K562 (cell line): ENCODE results near the gene HNRNPA2B1. TPM values are rescaled to one million over a fixed set of nuclear protein-coding genes. Genes with fewer than 3 reads are reported as not detected.

ENCODE experiments used
- CCAR2 ChIP-seq: fragments of 200-400 bp; formaldehyde crosslinking; IDR thresholded peaks from 2 replicates; pipeline ENCODE4 v1.6.1; 2017; ENCODE audit warnings: mild to moderate bottlenecking, low read depth, low read length
- DPF2 ChIP-seq: fragments of 450-650 bp; IDR thresholded peaks from 2 replicates; pipeline ENCODE4 v1.6.1; 2016
- ETS2 ChIP-seq: IDR thresholded peaks from 2 replicates; pipeline ENCODE4 v1.6.1; 2016; ENCODE audit warnings: borderline replicate concordance, missing genetic modification characterization, mild to moderate bottlenecking, moderate library complexity, missing compliant biosample characterization; ENCODE audit not compliant: poor library complexity, severe bottlenecking
- FOS ChIP-seq: IDR thresholded peaks from 3 replicates; pipeline ENCODE4 v1.6.1; 2011; ENCODE audit not compliant: insufficient read length; ENCODE audit errors: extremely low read depth
- HBP1 ChIP-seq: fragments of 450-650 bp; formaldehyde crosslinking; IDR thresholded peaks from 2 replicates; pipeline ENCODE4 v1.4.0; 2022; ENCODE audit warnings: missing genetic modification characterization
- HDAC1 ChIP-seq, 2 experiments: fragments of 450-650 bp; IDR thresholded peaks; 2 replicates each; pipeline ENCODE4 v1.6.1; 2016 to 2017; ENCODE audit warnings: inconsistent platforms in 1 of 2, mild to moderate bottlenecking in 1 of 2, moderate library complexity in 1 of 2
- KDM1A ChIP-seq, 2 experiments: fragments of 450-650 bp; IDR thresholded peaks; 2 replicates each; pipeline ENCODE4 v1.6.1; 2016; ENCODE audit warnings: mild to moderate bottlenecking in 2 of 2
- LCOR ChIP-seq: sonication (generic); formaldehyde crosslinking; IDR thresholded peaks from 2 replicates; pipeline ENCODE4 v1.8.0; 2022; ENCODE audit warnings: mild to moderate bottlenecking, missing genetic modification reagents
- NCOA1 ChIP-seq: fragments of 450-650 bp; IDR thresholded peaks from 2 replicates; pipeline ENCODE4 v1.6.1; 2016; ENCODE audit warnings: low read depth
- SRSF3 ChIP-seq: fragments of 200-400 bp; formaldehyde crosslinking; IDR thresholded peaks from 2 replicates; pipeline ENCODE4 v1.6.1; 2016; ENCODE audit warnings: mild to moderate bottlenecking, low read length, moderate library complexity; ENCODE audit not compliant: insufficient read depth
- ZMIZ1 ChIP-seq, 2 experiments: fragments of 150-350 bp in 1 of 2; IDR thresholded peaks; 2 replicates each; pipeline ENCODE4 v1.6.1; 2012 to 2016; ENCODE audit warnings: low read depth in 2 of 2, low read length in 2 of 2, mild to moderate bottlenecking in 1 of 2, moderate library complexity in 1 of 2
- ZNF561 ChIP-seq: fragments of 450-650 bp; formaldehyde crosslinking; conservative IDR thresholded peaks from 2 replicates; pipeline ENCODE4 v1.4.0; 2020; ENCODE audit warnings: mild to moderate bottlenecking, moderate library complexity
- ZNF589 ChIP-seq: fragments of 200-800 bp; sonication (Bioruptor generic); IDR thresholded peaks from 2 replicates; pipeline ENCODE4 v1.6.1; 2016; ENCODE audit warnings: low read depth, missing genetic modification characterization, missing compliant biosample characterization
- ZNF699 ChIP-seq: fragments of 250-450 bp; sonication (Bioruptor Pico); IDR thresholded peaks from 2 replicates; pipeline ENCODE4 v1.8.0; 2021; ENCODE audit warnings: mild to moderate bottlenecking, moderate library complexity; ENCODE audit not compliant: insufficient replicate concordance
- ZNF717 ChIP-seq: fragments of 250-450 bp; sonication (Bioruptor Pico); IDR thresholded peaks from 2 replicates; pipeline ENCODE4 v1.5.0; 2021
- ZNF785 ChIP-seq: fragments of 250-450 bp; sonication (Bioruptor Pico); IDR thresholded peaks from 2 replicates; pipeline ENCODE4 v1.4.0; 2020; ENCODE audit warnings: mild to moderate bottlenecking
- ZNF830 ChIP-seq: fragments of 250-450 bp; sonication (Bioruptor Pico); IDR thresholded peaks from 2 replicates; pipeline ENCODE4 v1.5.0; 2021; ENCODE audit warnings: mild to moderate bottlenecking
- polyA plus RNA-seq, 8 experiments: library from polyadenylated mRNA; depleted of rRNA in 4 of 8; stranded (reverse) in 5 of 8; unstranded in 3 of 8; fragments of >200 nt; fragmentation: Nextera tagmentation in 2 of 8; fragmentation: Illumina TruSeq in 1 of 8; extraction: Ambion mirVana in 2 of 8; extraction: Trizol in 1 of 8; gene quantifications; 2 replicates each; pipeline versions ENCODE4 v1.2.1 to v1.2.3, GENCODE V29; 2011 to 2014; ENCODE audit warnings: inconsistent platforms in 1 of 8, missing spikeins in 1 of 8
- total RNA-seq, 7 experiments: library from RNA; depleted of rRNA in 6 of 7; stranded (reverse); fragments of >200 nt in 6 of 7; fragmentation: Illumina TruSeq in 2 of 7; extraction: Trizol in 2 of 7; gene quantifications; 2 replicates each; pipeline versions ENCODE4 v1.2.1 to v1.2.3, GENCODE V29; 2011 to 2021; ENCODE audit warnings: low replicate concordance in 1 of 7
- TF ChIP-seq, protein P1 (sequence below): fragments of 450-650 bp; formaldehyde crosslinking; conservative IDR thresholded peaks from 2 replicates; pipeline ENCODE4 v1.4.0; 2022; ENCODE audit warnings: mild to moderate bottlenecking, missing genetic modification characterization
- TF ChIP-seq, protein P2 (sequence below): sonication (generic); formaldehyde crosslinking; IDR thresholded peaks from 2 replicates; pipeline ENCODE4 v1.8.0; 2022; ENCODE audit warnings: mild to moderate bottlenecking, missing genetic modification reagents

The HNRNPA2B1 gene
- total and polyA plus RNA-seq, 9 of the 15 experiments (the other 6 are each of a cell fraction or from before 2014, with no cell fraction given) = 630 to 1,989 (median 865) TPM

DNA sequence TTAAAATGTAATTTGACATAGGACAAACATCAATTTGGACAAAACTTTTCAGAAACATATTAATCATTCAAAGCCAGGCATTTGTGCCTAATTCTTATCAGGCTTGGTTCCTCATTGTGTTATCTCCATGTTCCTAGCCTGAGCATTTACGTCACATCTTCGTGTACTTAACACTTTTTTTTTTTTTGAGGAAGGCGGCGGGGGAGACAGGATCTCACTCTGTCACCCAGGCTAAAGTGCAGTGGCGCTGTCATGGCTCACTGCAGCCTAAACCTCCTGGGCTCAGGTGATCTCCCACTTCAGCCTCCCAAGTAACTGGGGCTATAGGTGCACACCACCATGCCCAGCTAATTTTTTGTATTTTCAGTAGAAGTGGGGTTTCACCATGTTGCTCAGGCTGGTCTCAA is 19.8 kb downstream of the HNRNPA2B1 start (continued):
- TF ChIP-seq HBP1 (CRISPR knock-in tag) (no peak), KDM1A (IDR thresholded peaks at IDR 0.05) (no peak), ETS2 (tag) (no peak), LCOR (CRISPR knock-in tag) (peak; percentile 65; the same call in 1 of the 2 replicates), NCOA1 (peak; percentile 70), ZNF699 (CRISPR knock-in tag) (no peak), DPF2 (peak; percentile 94), ZNF589 (CRISPR knock-in tag) (peak; percentile 51; the same call in 1 of the 2 replicates), ZNF785 (CRISPR knock-in tag) (no peak), ZNF561 (no peak), SRSF3 (no peak), ZNF830 (CRISPR knock-in tag) (no peak), CCAR2 (no peak), FOS (no peak), HDAC1 (IDR thresholded peaks at IDR 0.05) (0 out of 4 replicates have a peak, but pooled peaks of 1 of the 2 experiments have one; percentile 29), ZNF717 (CRISPR knock-in tag) (no peak), ZMIZ1 (IDR thresholded peaks at IDR 0.05; ENCODE audit: low read depth in 2 of 2, low read length in 2 of 2) (peak in 1 of 2 experiments; percentile 60; a peak in 1 of 4 replicates)
- TF ChIP-seq, protein P1, sequence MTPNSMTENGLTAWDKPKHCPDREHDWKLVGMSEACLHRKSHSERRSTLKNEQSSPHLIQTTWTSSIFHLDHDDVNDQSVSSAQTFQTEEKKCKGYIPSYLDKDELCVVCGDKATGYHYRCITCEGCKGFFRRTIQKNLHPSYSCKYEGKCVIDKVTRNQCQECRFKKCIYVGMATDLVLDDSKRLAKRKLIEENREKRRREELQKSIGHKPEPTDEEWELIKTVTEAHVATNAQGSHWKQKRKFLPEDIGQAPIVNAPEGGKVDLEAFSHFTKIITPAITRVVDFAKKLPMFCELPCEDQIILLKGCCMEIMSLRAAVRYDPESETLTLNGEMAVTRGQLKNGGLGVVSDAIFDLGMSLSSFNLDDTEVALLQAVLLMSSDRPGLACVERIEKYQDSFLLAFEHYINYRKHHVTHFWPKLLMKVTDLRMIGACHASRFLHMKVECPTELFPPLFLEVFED = no peak
- TF ChIP-seq, protein P2, sequence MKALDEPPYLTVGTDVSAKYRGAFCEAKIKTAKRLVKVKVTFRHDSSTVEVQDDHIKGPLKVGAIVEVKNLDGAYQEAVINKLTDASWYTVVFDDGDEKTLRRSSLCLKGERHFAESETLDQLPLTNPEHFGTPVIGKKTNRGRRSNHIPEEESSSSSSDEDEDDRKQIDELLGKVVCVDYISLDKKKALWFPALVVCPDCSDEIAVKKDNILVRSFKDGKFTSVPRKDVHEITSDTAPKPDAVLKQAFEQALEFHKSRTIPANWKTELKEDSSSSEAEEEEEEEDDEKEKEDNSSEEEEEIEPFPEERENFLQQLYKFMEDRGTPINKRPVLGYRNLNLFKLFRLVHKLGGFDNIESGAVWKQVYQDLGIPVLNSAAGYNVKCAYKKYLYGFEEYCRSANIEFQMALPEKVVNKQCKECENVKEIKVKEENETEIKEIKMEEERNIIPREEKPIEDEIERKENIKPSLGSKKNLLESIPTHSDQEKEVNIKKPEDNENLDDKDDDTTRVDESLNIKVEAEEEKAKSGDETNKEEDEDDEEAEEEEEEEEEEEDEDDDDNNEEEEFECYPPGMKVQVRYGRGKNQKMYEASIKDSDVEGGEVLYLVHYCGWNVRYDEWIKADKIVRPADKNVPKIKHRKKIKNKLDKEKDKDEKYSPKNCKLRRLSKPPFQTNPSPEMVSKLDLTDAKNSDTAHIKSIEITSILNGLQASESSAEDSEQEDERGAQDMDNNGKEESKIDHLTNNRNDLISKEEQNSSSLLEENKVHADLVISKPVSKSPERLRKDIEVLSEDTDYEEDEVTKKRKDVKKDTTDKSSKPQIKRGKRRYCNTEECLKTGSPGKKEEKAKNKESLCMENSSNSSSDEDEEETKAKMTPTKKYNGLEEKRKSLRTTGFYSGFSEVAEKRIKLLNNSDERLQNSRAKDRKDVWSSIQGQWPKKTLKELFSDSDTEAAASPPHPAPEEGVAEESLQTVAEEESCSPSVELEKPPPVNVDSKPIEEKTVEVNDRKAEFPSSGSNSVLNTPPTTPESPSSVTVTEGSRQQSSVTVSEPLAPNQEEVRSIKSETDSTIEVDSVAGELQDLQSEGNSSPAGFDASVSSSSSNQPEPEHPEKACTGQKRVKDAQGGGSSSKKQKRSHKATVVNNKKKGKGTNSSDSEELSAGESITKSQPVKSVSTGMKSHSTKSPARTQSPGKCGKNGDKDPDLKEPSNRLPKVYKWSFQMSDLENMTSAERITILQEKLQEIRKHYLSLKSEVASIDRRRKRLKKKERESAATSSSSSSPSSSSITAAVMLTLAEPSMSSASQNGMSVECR (CRISPR knock-in tag) = no peak
